ENCODE measurements around the gene ACKR2. TPM values are rescaled to one million over a fixed set of nuclear protein-coding genes. Genes with fewer than 3 reads are reported as not detected.

Gene ACKR2
- total RNA-seq = 10 to 100 TPM in 1 of 4 donors, 1 to 10 TPM in 3; 2.6 to 12.4 (median 7.5) TPM

GRCh38 chr3:42809202-42809601 is at the start of gene ACKR2:
TSS of gene ACKR2 (plus strand) at chr3:42809445. CDS start at chr3:42864503, 55,058 bp downstream.
- TF ChIP-seq CTCF (IDR thresholded peaks at IDR 0.05) = no peak
- ATAC-seq (ENCODE audit: low FRiP score) = no peak

DNA sequence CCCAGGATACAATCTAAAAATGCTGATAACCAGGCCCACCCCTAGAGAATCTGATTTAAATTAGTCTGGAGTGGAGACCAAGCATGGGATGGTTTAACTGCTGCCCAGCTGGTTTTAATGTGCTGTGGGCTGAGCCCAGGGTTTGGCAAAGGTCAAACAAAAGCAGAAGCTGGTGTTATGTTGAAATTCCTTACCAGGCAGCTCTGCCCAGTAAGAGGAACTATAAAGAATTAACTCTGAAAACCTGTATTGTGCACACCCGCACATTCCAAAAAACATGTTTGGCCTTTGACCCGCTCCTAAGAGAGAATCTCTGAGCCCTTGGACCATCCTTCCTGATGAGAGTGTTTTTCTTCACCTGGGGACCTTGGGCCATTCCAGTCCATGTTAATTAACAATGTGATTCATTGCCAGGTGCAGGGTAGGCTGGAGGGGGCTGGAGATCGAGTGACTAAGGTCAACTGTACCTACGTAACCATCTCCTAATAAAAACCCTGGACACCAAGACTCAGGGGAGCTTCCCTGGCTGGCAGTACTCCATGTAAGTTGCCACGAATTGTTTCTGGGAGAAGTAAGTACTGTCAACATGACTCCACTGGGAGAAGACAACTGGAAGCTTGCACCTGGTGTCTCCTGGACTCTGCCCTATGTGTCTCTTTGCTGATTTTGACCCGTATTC is 47.1 kb upstream of the ACKR2 start:
- DNase-seq (ENCODE audit: low spot score) (no peak), ATAC-seq (ENCODE audit: low FRiP score) (no peak)
- TF ChIP-seq CTCF (IDR thresholded peaks at IDR 0.05) = no peak

More at GRCh38 chr3:42809202-42809601, at the start of gene ACKR2:
- DNase-seq (ENCODE audit: low spot score) = no peak

DNA sequence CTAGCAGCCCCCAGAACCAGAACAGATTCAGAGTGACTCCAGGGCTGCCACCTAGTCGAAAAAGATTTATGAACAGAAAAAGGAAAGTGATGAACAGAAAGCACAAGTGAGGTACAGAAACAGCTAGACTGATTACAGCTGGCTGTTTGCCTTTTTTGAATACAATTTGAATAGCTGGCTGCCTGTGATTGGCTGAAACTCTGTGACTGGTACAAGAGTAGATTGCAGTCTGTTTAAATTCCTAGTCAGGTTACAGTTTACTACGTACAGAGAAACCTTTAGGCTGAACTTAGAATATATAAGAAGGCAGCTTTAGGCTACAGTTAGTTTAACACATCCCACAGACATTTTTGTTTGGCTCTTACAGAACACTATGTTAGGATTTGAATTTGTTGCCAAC is 46.2 kb upstream of the ACKR2 start:
- no peak for TF ChIP-seq CTCF (IDR thresholded peaks at IDR 0.05)
- ATAC-seq (ENCODE audit: low FRiP score) (peak; percentile 41), DNase-seq (ENCODE audit: low spot score) (no peak)

GRCh38 chr3:42764115-42764514 is 45.1 kb upstream of the ACKR2 start:
- no peak for TF ChIP-seq CTCF (IDR thresholded peaks at IDR 0.05)
- ATAC-seq (ENCODE audit: low FRiP score) (no peak), DNase-seq (ENCODE audit: low spot score) (no peak)

GRCh38 chr3:42764561-42765295 is 44.5 kb upstream of the ACKR2 start:
- DNase-seq (ENCODE audit: low spot score) = no peak
- no peak for ATAC-seq (ENCODE audit: low FRiP score)
- no peak for TF ChIP-seq CTCF (IDR thresholded peaks at IDR 0.05)

- DNase-seq (ENCODE audit: low spot score) (no peak), ATAC-seq (ENCODE audit: low FRiP score) (no peak)
- TF ChIP-seq CTCF (IDR thresholded peaks at IDR 0.05) = no peak
Observed at GRCh38 chr3:42769477-42770131, 39.6 kb upstream of the ACKR2 start.
